A673 (cell line): Measurements from ENCODE around the gene ZBTB39.

Experiments
- CTCF ChIP-seq: fragments of 300-800, 200-600 bp; sonication (generic); conservative IDR thresholded peaks from 2 replicates; pipeline ENCODE4 v1.5.1; 2017; ENCODE audit warnings: low read depth, mild to moderate bottlenecking, antibody characterized with exemption, low read length, moderate library complexity, mixed read lengths
- EZH2 ChIP-seq: fragments of 200-600 bp; sonication (generic); IDR thresholded peaks from 2 replicates; pipeline ENCODE4 v1.6.1; 2017; ENCODE audit warnings: borderline replicate concordance, low read depth, mild to moderate bottlenecking, mixed read lengths, antibody characterized with exemption, low read length; ENCODE audit not compliant: poor library complexity, severe bottlenecking

- TF ChIP-seq CTCF (no peak), EZH2 (no peak)
These were observed 57.5 kb downstream of the ZBTB39 start for GRCh38 chr12:56948881-56949280.
